HG02973 (cell line): ENCODE data around the gene KRT84.
"Not testable (repeated sequence)": the region's sequence is repeated elsewhere in the genome, so short reads cannot be mapped to it uniquely, and the experiment has no call there.

Source experiments
- ATAC-seq: cut with Tn5 transposase; IDR thresholded peaks from one replicate; pipeline ENCODE4 v1.9.1; 2021; ENCODE audit warnings: moderate library complexity; ENCODE audit not compliant: unreplicated experiment

KRT84 gene

DNA sequence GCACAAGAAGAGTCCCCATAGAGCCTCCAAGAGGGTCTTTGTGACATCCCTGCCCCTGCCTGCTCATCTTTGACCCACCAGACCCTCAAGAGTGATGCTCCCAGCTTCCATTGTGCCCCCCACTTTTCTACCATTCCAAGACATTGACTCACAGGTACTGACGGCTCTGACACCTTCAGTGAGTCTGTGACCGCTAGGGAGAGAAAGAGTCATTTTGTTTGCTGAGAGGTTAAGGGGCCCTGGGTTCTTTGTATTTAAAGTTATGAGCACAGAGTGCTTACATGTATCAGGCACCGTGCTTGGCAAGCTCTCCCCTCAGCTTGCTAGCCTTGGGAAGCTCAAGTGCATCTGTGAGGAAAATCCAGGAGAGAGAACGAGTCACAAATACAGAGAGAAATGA lies 27.8 kb upstream of the KRT84 start:
- no peak for ATAC-seq

DNA sequence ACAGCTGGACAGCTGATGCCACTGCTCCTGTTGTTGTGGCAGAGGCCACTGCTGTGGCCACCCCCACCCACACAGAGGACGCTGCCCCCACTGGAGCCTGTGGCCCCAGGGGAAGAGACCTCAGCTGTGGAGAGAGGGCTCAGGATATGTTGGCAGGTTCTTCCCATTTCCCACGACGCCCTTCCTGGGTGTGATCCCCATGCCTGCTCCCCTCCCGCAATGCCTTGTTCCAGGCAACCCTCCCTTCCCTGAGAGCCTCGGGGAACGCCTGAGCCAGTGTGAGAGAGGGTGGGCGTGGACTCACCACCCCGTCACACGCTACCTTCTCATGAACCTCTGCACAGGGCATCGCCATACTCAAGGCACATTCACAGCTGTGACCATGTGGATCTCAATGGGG lies 26.4 kb upstream of the KRT84 start:
- ATAC-seq = no peak

DNA sequence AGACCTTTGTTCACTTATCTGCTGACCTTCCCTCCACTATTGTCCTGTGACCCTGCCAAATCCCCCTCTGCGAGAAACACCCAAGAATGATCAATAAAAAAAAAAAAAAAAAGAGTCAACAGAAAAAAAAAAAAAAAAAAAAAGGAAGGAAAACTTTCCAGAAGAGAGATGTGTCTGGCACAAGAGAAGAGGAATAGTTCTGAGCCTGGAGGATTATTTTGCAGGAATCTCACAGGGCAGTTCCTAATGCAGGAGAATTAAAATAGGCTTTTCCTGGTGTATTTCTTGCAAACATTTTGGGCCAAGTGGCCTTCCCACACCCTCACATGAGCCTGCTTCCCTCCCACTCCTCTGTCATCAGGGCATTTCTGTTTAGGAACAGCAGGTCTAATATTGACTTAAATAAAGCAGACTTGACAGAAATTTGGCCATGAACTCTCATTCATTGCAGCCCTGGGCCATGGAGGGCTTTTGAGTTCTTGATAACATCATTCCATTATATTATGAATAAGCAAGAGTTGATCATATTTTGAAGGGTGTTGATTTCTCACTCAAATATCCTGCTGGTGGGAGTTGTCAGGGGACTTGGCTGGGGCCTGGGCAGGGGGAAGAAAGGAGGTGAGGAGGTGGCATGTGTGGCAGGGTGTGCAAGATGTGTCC lies 25.3 kb upstream of the KRT84 start:
- ATAC-seq = not testable (repeated sequence)

DNA sequence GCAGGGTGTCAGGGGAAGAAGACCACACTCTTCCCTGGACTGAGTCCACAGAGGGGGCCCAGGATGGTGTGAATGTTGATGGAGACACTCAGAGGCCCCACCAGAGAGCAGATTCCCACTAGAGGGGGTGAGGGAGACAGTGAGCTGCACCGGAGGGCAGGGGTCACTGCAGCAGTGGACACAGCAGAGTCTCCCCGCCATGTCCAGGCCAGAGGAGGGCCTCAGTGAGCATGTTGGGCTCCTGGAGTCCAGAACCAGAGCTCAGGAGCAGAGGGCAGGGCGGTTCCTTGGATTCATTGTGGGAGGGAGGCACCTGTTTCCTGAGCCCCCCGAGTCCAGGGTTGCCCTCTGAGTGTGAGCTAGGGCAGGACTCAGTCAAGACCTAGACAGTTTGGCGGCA lies 22.5 kb upstream of the KRT84 start:
- no peak for ATAC-seq

GRCh38 chr12:52405922-52406385 lies 20.5 kb upstream of the KRT84 start, which contains the start of gene KRT82:
Gene KRT82 (minus strand): TSS chr12:52406335. CDS start chr12:52406277, 58 bp downstream.
- ATAC-seq = no peak

GRCh38 chr12:52404951-52405350 lies 19.5 kb upstream of the KRT84 start:
- ATAC-seq = no peak

GRCh38 chr12:52403561-52403960 lies 18.1 kb upstream of the KRT84 start:
- no peak for ATAC-seq

GRCh38 chr12:52402873-52403540 lies 17.6 kb upstream of the KRT84 start:
- ATAC-seq = no peak

DNA sequence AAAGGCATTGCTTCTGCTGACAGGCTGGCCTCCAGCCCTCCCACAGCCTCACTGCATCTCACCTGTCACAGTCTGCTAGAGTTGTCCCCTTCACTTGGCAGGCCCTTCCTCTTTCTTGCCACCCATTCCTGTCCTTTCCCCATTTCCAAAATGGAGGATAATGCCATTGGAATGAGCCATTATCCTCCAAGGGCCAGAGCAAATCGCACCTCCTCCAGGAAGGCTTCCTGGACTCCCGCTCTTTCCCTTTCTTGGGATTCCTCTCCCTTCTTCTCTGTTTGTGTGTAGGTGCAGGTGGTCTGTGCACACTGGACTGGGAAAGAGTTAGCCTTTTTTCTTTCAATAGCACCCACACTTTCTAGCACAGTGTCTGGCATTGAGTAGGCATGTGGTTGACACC lies 16.9 kb upstream of the KRT84 start:
- ATAC-seq = no peak

DNA sequence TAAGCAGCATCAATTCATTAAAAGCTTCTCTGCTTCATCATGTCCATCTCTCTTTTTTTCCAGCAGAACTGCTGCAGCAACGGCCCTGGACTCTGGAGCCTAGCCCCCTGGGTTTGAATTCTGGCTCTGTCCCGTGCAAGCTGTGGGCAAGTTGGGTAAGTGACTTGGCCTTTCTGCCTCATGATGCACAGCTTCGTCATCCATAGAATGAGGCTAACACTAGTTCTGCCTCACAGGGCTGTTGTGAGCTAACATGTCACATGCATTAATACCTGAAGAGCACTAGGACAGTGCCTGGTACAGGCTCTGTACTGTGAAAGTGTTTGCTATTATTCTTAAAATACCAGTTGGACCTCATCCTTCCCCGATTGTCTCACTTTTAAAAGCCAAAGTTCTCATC lies 16.5 kb upstream of the KRT84 start:
- no peak for ATAC-seq

DNA sequence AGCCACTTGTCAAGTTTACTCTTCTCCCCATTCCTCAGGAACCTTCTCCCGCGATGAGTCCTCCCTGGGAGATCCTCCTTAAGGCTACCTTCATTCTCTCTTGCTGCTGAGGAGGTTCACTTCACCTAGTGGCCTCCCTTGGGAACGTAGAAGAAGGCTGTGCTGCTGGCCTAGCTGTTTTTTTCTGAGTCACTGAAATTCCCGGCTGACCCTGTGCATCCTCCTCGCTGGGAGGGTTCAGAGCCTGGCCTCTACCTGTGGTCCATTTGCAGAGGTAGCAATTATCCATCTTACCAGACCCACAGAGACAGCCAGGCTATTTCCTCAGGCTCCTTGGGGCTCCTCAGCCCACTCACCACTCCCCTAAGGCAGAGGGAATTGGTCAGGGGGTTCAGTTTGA lies 16.1 kb upstream of the KRT84 start:
- no peak for ATAC-seq

DNA sequence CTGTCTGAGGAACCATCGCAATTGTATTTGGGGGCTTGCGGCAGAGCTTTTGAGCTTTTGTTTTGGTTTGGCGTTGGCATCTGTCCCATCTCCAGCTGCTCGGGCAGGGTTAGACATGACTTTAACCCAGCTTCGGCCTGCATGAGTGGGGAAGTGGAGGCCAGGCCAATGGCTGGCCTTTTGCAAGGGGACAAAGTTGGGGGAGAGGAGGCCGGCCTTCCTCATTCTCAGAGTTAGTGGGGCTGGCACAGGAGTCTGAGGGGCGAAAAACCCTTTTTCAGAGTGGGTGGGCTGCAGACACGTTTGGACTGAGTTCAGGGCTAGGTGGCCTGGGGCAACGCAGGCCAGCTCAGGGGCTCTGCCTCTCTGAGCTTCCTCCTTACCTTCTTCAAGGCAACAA lies 15.5 kb upstream of the KRT84 start:
- no peak for ATAC-seq

- no peak for ATAC-seq
Measured at GRCh38 chr12:52399756-52400155, 14.3 kb upstream of the KRT84 start.

GRCh38 chr12:52398176-52398575 lies 12.7 kb upstream of the KRT84 start:
- ATAC-seq = no peak

GRCh38 chr12:52396656-52397055 lies 11.2 kb upstream of the KRT84 start:
- ATAC-seq = no peak

GRCh38 chr12:52395761-52396434 lies 10.4 kb upstream of the KRT84 start:
- no peak for ATAC-seq

DNA sequence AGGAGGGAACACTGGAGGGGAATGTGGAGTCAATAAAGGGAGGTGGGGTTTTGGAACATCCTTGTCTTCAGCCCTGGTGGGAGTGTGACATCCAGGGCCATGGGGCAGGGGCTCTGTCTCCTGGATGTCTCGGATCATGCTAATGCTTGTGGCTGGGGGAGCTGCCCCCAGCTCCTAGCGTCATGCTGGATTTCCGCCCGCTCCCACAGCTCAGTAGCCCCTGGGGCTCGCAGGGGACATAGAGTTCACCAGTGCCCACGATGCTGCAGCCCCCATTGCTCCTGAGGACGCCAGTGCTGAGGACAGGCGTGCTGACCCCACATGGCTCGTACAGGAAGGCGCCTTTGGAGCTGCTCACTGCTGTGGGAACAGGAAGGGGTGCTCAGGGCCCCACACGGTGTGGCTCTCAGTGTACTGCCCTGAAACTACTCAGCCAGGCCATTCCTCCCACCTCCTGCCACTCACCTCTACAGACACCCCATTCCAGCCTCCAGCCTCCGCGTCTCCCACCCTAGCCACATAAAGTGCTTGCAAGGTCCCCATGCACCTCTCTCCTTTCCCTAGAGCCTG lies 9.5 kb upstream of the KRT84 start:
- no peak for ATAC-seq

DNA sequence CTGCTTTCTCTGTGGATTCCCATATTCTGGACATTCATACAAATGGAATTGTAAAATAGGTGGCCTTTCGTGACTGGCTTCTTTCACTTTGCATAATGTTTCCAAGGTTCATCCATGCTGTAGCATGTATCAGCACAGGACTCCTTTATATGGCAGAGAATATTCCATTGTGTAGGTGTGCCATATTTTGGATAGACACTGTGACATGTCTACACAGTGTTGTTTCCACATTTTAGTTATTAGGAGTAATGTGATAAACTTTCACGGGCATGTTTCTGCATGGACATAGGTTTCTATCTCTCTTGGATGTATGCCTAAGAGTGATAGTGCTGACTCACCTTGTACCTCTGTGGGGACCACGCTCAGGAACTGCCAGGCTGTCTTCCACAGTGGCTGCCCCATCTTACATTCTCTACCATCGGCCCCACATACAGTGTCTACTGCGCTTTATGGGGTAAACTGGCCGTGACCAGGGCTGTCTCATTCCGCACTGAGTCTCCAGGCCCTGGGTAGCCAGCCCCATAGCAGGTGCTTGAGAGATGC lies 7.1 kb upstream of the KRT84 start:
- ATAC-seq = no peak

GRCh38 chr12:52391618-52392002 lies 6.2 kb upstream of the KRT84 start:
- no peak for ATAC-seq

DNA sequence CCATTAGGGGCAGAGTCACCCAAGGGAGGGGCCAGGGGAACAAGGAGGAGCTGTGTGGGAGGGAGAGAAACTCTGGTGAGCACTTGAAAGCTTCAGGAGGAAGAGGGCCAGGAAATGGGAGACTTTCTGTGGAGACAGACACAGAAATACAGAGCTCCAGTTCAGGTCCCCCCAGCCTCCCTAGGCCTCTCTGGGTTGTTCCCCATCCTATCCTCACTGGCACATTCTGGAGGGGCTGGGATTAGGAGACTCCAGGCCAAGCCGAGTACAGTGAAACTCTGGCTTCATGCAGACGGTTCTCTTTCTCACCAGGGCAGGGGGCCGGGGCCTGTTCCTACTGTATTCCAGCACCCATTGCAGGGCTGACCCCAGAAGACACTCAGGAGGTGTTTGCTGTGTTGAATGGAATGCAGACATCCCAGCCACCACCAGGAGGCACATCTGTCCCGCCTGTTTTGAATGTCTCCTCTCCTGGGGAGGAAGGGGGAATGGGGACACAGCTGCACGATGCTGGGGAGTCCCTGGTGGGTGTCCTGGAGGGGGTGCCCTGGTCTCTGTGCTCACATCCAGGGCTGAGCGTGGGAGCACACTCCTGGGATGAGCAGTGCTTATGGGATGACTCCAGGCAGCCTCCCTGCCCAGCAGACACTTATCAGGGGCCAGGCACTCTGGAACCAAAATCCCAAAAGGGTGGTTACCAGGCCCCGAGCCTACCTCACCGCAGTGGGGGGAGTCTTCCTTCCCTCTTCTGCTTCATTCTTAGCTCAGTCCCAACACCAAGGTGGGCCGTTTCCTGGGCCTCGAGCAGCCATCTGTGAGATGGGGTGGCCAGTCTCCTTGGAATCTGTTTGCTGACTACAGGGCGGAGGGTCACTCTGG lies 5.5 kb upstream of the KRT84 start:
- no peak for ATAC-seq
